GM19025 (cell line): Measurements from ENCODE around the gene PIK3CD.
"Not testable (repeated sequence)": the region's sequence is repeated elsewhere in the genome, so short reads cannot be mapped to it uniquely, and the experiment has no call there.

Source experiments
- ATAC-seq: cut with Tn5 transposase; IDR thresholded peaks from one replicate; pipeline ENCODE4 v1.9.1; 2021; ENCODE audit warnings: mild to moderate bottlenecking, low read depth, moderate library complexity; ENCODE audit not compliant: unreplicated experiment

The PIK3CD gene

DNA sequence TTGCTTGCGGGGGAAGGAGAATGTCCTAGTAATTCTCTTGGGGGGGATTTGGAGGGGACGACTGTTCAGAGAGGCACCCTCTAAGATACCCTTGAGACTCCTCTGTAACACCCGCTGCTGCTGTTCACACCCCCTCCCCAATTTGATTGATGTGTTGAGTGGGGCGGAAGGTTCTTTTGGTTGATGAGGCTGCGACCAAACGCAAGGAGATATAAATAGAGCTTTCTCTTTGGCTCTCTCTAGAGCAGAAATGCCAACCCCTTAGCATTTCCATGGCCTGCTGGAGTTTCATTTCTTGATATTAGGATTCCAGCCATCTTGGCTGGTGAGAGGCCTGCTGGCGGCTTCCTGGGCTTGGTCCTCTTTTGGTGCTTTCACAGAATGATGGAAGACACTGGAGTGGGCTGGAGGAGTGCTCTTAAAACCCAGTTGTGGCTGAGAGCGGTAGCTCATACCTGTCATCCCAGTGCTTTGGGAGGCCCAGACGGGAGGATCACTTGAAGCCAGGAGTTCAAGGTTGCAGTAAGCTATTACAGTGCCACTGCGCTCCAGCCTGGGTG is 2.0 kb downstream of the PIK3CD start:
- ATAC-seq = no peak

DNA sequence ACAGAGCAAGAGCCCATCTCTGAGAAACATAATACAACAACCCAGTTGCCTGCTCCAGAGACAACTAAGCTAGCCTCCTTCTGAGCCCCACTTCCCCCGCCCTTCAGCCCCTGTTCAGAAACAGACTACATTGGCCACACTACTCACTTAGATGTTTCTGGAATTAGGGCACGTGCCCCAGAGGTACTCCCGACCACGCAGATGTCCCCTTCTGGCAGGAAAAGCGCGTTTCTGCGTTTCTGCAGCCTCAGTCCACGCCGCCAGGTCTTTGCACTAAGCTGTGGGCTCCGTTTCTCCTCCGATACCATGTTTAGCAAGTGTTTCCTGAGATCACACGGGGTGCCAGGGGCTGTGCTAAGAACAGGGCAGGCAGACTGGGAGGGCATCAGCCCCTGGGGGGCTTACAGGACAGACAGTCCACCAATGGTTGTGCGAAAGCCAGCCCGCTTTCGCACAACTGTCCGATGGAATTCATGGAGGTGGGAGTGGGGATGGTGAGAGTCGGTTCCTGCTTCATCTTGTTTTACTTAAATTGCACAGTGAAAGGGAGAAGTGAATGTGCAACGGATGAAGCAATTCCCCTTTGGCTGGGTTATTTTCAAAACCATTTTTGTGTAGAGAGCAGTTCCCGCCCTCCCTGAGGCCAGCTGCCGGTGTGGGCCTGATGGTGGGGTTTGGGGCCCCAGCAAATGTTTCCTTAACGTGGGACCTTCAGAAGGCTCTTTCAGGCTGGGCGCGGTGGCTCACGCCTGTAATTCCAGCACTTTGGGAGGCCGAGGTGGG is 2.7 kb downstream of the PIK3CD start:
- no peak for ATAC-seq

DNA sequence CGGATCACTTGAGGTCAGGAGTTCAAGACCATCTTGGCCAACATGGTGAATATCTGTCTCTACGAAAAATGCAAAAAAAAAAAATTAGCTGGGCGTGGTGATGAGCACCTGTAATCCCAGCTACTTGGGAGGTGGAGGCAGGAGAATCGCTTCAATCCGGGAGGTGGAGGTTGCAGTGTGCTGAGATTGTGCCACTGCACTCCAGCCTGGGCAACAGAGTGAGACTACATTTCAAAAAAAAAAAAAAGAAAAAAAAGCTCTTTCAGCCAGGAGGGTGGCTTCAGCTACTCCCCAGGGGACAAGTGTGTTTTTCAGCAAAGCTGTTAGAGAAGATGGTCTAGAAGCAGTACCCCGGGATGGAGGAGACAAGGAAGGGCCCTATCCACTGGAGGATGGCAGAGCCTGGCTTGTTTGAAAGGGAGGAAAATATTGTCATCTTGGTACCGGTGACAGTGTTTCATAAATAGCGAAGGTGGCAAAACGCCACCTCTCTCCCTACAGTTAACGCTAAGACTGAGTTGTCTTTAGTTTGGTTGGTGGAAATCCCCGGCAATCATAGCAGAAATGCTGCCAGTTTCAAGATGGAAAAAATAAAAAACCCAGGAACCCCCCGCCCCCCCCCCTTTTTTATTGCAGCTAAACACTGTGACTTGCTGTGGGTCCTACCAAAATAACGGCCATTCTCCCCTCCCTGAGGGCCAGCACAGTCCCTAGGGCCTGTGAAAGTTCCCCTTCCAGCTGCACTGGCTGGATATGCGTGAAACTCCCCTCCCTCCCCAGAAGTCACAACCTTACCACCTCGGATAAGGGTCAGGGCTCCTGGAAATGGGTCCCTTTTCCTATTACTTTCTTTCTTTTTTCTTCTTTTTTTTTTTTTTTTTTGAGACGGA is 3.5 kb downstream of the PIK3CD start:
- ATAC-seq = no peak

DNA sequence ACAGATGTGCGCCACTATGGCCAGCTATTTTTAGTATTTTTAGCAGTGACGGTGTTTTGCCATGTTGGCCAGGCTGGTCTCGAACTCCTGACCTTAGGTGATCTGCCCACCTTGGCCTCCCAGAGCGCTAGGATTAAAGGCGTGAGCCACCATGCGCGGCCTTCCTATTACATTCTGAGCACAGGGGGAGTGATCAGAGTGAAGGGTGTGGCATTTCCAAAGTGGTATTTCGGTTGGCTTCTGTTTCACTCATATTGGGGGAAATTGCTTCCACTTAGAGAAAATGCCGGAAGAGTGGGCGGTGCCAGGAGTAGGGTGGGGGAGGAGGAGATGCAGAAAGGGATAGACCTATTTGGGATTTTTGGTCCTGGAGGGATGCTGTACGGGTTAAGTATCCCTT is 4.3 kb downstream of the PIK3CD start:
- no peak for ATAC-seq

DNA sequence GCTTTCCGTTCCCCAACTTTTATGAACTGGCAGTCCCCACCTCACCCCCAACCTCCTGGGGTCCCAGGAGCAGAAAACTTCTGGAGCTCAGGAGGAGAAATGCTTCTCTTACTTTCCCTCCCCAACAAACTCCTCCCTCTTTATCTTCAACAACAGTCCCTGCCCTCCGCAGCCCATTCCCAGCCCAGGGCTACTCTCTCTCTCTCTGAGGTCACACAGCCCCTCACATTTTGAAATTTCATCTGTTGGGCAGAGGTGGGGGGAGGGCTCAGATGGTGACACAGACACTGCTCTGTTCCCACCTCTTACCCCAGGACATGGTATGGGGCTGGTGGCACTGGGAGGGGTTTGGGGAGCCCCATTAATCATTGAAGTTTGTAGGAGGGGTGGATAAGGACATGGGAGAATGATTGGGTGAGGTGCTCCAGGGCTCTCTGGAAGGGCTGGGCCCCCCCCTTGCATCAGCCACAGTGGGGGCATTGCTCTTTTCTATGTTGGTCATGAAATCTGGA is 6.0 kb downstream of the PIK3CD start:
- ATAC-seq = no peak

DNA sequence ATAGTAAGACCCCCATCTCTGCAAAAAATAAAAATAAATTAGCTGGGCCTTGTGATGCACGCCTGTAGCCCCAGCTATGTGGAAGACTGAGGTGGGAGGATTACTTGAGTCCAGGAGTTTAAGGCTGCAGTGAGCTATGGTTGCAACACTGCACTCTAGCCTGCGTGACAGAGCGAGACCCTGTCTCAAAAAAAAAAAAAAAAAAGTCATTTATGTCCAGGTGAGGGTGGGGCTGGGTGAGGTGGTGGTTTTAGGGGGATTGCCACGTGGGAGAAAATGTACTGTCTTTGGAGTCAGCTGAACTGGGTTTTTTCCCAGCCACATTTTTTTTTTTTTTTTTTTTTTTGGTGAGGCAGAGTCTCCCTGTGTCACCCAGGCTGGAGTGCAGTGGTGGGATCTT is 6.7 kb downstream of the PIK3CD start:
- no peak for ATAC-seq

DNA sequence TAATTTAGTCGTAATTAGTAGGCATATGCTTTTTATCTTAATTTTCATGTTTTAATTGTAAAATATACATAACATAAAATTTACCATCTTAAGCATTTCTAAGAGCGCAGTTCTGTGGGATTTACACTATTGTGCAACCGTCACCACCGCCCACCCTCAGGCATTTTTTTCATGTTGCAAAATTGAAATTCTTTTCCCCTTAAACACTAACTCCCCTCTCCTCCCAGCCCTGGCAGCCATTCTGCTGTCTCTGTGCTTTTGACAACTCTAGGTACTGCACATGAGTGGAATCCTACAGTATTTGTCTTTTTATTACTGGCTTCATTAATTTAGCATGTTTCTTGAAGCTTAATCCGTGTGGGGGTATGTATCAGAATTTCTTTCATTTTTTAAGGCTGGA is 7.8 kb downstream of the PIK3CD start:
- ATAC-seq = no peak

DNA sequence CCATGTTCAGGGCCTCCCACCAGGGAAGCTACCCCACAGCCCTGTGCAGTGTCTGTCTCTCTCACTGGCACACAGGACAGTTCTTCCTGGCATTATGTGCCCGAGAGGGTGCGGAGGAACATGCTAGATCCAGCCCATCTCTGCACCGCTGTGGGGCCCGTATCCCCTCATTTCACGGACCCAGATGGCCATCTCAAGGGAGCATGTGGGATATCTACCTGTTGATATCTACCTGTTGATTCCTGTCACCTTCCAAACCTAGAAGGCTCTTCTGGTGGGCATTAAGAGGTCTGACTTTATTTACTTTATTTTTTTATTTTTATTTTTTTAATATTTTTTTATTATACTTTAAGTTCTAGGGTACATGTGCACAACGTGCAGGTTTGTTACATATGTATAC is 11.7 kb downstream of the PIK3CD start:
- ATAC-seq = no peak

DNA sequence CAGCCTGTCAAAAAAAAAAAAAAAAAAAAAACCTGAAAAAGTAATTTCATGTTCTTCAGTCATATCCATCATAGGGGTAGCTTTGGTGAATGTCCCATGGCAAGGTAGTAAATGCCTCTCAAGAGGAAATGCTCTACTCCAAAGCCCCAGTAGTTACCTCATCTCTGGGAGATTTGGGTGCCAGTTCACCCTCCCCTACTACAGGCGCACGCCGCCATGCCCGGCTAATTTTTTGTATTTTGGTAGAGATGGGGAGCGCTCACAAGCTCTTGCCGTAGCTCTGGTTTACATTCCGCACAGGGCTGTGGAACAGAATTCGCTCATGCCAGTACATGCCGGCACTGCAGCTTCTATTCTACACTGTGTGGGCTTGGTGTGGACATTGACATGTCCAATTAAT is 13.7 kb downstream of the PIK3CD start:
- no peak for ATAC-seq

DNA sequence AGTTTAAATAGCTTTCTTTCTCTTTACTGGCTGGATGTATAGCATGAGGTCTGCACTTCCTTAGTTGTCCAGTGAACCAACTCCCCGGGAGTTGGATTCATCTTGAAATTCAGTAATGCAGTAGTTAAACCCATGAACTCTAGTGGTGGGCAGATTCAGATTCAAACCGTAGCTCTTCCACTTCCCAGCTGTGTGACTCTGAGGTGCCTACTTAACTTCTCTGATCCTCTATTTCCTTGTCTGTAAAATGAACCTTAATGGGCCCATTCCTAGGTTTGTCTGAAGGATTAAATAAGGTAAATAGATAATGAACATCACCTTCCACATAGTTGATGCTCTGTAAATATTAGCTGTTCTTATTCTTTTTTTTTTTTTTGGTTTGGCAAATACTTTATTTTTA is 16.5 kb downstream of the PIK3CD start:
- ATAC-seq = no peak

DNA sequence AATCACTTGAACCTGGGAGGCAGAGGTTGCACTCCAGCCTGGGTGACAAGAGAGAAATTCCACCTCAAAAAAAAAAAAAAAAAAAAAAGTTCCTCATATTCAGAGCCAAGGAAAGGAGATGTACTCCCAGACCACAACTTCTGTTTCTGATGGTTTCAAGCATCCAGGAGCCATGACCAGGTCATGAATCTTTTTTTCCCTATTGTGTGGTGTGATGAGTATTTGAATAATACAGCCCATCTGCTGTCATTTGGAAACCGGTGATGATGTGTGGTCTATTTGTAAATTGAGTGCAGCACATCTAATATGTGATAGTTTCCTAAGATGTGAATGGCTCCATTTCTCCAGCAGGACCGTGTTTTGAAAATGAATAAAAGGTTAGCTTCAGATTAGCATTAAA is 18.6 kb downstream of the PIK3CD start:
- no peak for ATAC-seq

DNA sequence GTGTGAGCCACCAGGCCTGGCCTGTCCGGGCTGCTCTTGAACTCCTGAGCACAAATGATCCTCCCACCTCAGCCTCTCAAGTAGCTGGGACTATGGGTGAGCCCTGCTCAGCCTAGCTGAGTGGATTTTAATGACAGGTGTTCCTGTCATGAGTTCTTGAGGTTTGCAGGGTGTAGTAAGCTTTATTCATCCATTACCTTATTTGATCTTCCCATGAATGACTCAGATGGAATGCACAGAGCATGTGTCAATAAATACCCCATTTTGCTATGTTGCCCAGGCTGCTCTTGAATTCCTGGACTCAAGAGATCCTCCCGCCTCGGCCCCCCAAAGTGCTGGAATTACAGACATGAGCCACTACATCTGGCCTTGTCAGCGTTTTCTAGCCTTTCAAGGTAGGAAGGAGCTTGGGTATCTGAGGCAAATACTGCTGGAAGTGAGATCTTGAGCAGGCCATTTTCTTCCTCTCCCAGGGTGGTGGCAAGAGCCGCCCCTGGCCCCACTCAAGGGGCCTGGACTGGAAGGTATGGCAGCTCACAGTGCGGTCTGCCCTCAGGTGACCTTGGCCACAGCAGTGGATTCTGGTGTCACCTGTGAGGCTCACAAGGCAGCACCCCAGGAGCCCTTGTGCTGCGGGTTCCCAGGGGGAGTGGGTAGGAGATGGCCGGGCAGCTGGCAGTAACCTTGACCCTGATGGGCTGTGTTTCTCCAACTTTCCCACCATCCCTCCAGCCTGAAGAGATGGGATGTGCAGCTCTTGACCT is 20.0 kb downstream of the PIK3CD start:
- ATAC-seq = no peak

DNA sequence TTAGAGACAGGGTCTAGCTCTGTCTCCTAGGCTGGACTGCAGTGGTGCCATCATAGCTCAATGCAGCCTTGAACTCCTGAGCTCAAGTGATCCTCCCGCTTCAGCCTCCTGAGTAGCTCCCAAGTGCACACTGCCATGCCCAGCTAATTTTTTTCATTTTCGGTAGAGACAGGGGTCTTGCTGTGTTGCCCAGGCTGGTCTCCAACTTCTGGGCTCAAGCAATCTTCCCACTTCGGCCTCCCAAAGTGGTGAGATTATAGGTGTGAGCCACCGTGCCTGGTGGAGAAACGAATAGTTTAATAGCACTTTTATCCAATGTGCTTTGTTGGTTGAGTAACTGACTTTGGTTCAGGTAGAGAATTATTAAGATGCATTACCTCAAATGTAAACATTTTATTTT is 20.9 kb downstream of the PIK3CD start:
- no peak for ATAC-seq

DNA sequence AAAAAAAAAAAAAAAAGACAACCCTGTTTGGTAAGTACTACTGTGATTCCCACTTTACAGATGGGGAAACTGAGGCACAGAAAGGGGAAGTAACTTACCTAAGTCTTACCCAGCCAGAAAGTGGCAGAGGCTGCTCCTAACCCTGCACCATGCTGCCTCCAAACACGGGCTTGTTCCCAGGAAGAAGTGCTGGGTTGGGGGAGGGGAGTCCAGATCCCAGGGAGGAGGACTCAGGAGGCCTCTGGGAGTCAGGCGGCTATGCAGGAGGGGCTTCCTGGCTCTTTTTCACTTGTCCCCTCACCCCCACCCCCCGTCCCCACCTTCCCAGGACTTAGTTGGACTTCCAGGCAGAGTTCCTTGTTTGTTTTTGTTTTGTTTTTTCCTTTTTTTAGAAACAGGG is 23.9 kb downstream of the PIK3CD start:
- ATAC-seq = no peak

DNA sequence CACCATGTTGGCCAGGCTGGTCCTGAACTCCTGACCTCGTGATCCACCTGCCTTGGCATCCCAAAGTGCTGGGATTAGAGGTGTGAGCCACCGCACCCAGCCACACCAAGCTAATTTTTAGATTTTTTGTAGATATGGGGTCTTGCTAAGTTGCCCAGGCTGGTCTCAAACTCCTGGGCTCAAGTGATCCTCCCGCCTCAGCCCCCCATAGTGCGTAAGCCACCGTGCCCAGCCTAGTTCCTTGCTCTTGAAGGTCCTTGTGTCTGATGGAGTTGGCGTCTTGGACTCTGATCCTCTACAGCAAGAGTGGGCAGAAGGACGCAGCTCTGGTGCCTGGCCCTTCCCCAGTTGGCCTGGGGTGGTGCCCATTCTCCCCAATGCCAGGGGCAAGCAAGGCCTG is 24.6 kb downstream of the PIK3CD start:
- ATAC-seq = not testable (repeated sequence)

DNA sequence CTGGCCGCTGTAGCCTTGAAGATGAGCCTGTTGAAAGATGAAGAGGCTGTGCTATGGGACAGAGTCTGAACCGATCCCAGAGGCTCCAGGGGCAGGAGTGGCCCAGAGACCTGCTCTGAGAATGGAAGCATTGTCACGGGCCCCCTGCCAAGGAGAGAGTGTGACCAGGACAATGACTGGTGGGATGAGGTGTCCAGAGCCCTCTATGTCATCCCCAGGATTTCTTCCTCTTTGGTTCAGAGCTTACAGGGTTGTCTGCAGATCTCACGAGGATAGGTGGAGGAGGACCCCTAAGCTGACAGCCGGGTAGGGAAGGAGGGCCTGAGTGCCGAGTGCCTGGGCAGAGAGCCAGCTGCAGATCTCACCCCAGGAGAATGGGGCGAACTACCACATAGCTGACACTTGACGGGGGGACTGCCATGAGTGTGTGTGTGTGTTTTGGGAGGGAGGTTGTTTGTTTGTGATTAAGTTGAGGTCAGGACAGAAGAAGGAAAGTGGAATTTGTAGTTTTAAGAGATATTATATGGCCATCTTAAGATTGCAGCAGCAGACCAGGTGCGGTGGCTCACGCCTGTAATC is 25.4 kb downstream of the PIK3CD start:
- no peak for ATAC-seq

DNA sequence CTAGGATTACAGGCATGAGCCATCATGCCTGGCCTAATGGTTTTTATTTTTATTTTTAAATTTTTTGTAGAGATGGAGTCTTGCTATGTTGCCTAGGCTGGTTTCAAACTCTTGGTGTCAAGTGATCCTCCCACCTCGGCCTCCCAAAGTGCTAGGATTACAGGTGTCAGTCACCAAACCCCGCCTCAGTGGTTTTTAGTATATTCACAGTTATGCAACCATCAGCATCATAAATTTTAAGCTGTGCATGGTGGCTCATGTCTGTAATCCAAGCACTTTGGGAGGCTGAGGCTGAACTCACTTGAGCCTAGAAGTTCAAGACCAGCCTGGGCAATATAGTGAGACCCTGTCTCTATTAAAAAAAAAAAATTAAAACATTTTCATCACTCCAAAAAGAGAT is 28.6 kb downstream of the PIK3CD start:
- ATAC-seq = no peak

DNA sequence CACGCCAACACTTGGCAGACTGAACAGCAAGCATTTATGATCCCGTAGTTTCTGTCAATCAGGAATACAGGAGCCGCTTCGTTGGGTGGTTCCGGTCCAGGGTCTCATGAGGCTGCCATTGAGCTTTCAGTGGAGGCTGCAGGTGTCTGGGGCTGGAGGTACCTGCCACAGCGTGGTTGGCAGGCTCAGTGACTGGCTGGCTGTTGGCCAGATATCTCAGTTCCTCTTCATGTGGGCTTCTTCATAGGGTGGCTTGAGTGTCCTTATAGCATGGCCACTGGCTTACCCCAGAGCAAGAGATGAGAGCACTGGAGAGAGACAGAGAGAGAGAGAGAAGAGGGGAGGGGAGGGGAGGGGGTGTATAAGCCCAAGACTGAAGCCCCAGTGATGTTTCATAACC is 29.3 kb downstream of the PIK3CD start:
- no peak for ATAC-seq

DNA sequence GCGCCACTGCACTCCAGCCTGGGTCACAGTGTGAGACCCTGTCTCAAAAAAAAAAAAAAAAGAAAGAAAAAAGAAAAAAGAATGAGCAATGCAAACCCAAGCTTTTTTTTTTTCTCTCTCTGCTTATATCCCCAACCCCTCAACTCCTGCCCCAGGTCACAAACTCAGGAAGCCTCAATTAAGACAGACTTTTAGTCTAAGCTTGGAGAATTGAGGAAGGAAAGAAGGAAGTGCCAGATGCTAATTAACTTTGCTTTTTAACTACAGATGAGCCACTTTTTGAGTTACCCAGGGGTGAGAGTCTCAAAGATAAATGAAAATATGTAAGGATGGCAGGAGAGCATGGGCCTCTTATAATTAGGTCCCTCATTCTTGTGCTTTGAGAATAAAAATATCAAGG is 33.3 kb downstream of the PIK3CD start:
- ATAC-seq = no peak

DNA sequence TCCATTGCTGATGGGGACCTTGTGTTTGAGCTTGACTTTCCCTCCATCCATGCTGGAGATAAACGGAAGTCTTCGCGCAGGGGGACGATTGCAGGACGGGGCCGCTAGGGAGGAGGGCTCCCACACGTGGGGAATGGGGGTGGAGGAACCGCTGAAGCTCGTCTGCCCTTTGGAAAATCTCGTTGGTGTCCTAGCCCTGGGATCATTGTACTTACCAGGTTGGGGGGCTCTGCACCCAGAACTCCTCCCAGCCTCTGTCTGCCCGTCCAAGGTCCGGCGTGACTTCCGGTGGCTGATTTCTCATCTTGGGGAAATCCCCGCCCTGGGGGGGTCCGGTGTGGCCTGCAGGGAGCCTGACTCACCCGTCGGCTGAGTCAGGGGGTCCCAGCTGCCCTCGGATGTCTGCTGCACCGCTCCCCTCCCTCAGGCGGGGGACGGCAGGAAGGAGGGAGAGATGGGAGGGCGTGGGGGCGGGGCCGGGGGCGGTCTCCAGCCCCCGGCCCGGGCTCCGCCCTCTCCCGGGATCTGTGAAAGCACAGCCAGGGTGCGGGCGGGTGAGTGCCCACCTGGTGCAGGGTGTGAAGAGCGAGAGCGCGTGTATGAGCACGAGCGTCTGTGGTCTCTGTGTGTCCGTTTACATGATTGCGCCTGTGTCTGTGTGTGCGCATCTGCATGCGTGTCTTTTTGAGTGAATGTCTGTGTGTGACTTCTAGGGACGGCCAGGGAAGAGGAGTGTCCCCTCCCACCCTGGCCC is 35.8 kb downstream of the PIK3CD start:
- peak; percentile 45 for ATAC-seq
